Body of pancreas (tissue), 4 donors: ENCODE measurements around the gene FMOD. TPM values are rescaled to one million over a fixed set of nuclear protein-coding genes. Genes with fewer than 3 reads are reported as not detected.

ENCODE experiments used
- ATAC-seq: fragments of 150-250 bp; one replicate; pipeline ENCODE4 v1.9.1; 2016
- DNase-seq, 4 donors: peaks; one replicate each; pipeline ENCODE4 v3.0.0-alpha.2; 2019
- H3K27ac ChIP-seq, 4 donors: fragments of 200-600 bp; sonication (generic); 1 replicate in 3 of 4; 2 replicates in 1 of 4; pipeline versions ENCODE4 v1.5.1 to v1.6.1; 2016 to 2019; ENCODE audit warnings: mild to moderate bottlenecking in 1 of 4, mixed read lengths in 1 of 4, moderate library complexity in 1 of 4
- H3K27me3 ChIP-seq, 2 donors: fragments of 200-600 bp; sonication (generic); one replicate each; pipeline ENCODE4 v1.6.0; 2016; ENCODE audit warnings: mild to moderate bottlenecking in 1 of 2
- H3K36me3 ChIP-seq, 2 donors: fragments of 200-600 bp; sonication (generic); replicated peaks in 1 of 2; 2 replicates each; pipeline ENCODE4 v1.5.1; 2016; ENCODE audit warnings: low read depth in 2 of 2; ENCODE audit not compliant: insufficient read depth in 1 of 2
- H3K4me1 ChIP-seq: fragments of 200-600 bp; sonication (generic); one replicate; pipeline ENCODE4 v1.6.0; 2016
- H3K4me3 ChIP-seq, 2 donors: fragments of 200-600 bp; sonication (generic); 1 replicate in 1 of 2; 2 replicates in 1 of 2; pipeline ENCODE4 v1.5.1; 2016 to 2019
- H3K9me3 ChIP-seq, 3 donors: fragments of 200-600 bp; sonication (generic); 1 replicate in 2 of 3; 2 replicates in 1 of 3; pipeline ENCODE4 v1.5.1; 2016
- CTCF ChIP-seq, 7 experiments: fragments of 450-650 bp in 4 of 7; fragments of 200-600 bp in 3 of 7; sonication (generic) in 3 of 7; IDR thresholded peaks; one replicate each; pipeline ENCODE4 v1.5.1; 2016 to 2019; ENCODE audit warnings: antibody characterized with exemption in 7 of 7
- POLR2A ChIP-seq, 3 donors: fragments of 450-650 bp; IDR thresholded peaks; one replicate each; pipeline ENCODE4 v1.6.1; 2016; ENCODE audit warnings: antibody characterized with exemption in 3 of 3, mild to moderate bottlenecking in 2 of 3
- WGBS, 2 donors: methylation state at CpG; one replicate each; pipeline ENCODE4 v1.1.5; 2017; 5-methylcytosine and 5-hydroxymethylcytosine counted together
- intact Hi-C: fragments of 100-400 bp; cut with DNase I; formaldehyde crosslinking; loops from one replicate; pipeline ENCODE4 v1.15.1; 2023
- total RNA-seq, 2 donors: library from RNA; depleted of rRNA; stranded (reverse); fragments of >200 nt; gene quantifications; one replicate each; pipeline ENCODE4 v1.1.0, GENCODE V29; 2016

Gene FMOD
- total RNA-seq, 2 donors from 2014 or later = 14.2 to 18.7 TPM

- H3K36me3 ChIP-seq = no peaks in the 10 kb centered on the region
- 67 to 72% methylated on average over 9 of the region's 9 CpGs for WGBS, 2 donors
- H3K4me1 ChIP-seq = peaks cover 51% of the 10 kb centered on the region
- no peaks in the 10 kb centered on the region for H3K9me3 ChIP-seq
- H3K27me3 ChIP-seq = no peaks in the 10 kb centered on the region
- ATAC-seq (no peak), DNase-seq (peak in 2 of 4 donors; percentile 36 to 40)
- TF ChIP-seq POLR2A (IDR thresholded peaks at IDR 0.05) (no peak), CTCF (IDR thresholded peaks at IDR 0.05) (no peak)
- peak overlapping the region; percentile 95 to 99 (median 98) for H3K27ac ChIP-seq
- H3K4me3 ChIP-seq = no peak overlapping the region
- intact Hi-C loops = no loop called here
These were observed 46.5 kb downstream of the FMOD start for GRCh38 chr1:203304391-203304918.

- Histone ChIP-seq H3K27me3 (no peaks in the 10 kb centered on the region), H3K4me1 (peaks cover 35% of the 10 kb centered on the region), H3K36me3 (no peaks in the 10 kb centered on the region), H3K4me3 (no peak overlapping the region), H3K27ac (peak overlapping the region in 3 of 4 donors; percentile 98 to 99 (median 99)), H3K9me3 (no peaks in the 10 kb centered on the region)
- intact Hi-C loops = no loop called here
- WGBS, 2 donors = 31 to 59% methylated on average over 3 of the region's 3 CpGs
- ATAC-seq (no peak), DNase-seq (peak in 2 of 4 donors; percentile 53 to 57)
- no peak for TF ChIP-seq CTCF (IDR thresholded peaks at IDR 0.05)
These were observed 48.0 kb downstream of the FMOD start for GRCh38 chr1:203302894-203303293.

- Histone ChIP-seq H3K4me3 (no peak overlapping the region), H3K9me3 (no peaks in the 10 kb centered on the region), H3K4me1 (peaks cover 31% of the 10 kb centered on the region), H3K27me3 (no peaks in the 10 kb centered on the region), H3K27ac (peak overlapping the region in 1 of 4 donors; percentile 99), H3K36me3 (no peaks in the 10 kb centered on the region)
- DNase-seq (no peak), ATAC-seq (no peak)
- 83 to 86% methylated on average over 5 to 7 of the region's 7 CpGs for whole genome bisulfite sequencing, 2 donors
- no peak for TF ChIP-seq CTCF (IDR thresholded peaks at IDR 0.05)
- intact Hi-C loops = no loop called here
These were observed 48.5 kb downstream of the FMOD start for GRCh38 chr1:203302456-203302855.

GRCh38 chr1:203301331-203301668 lies 49.6 kb downstream of the FMOD start:
- DNase-seq (no peak), ATAC-seq (no peak)
- Histone ChIP-seq H3K36me3 (no peaks in the 10 kb centered on the region), H3K4me1 (peaks cover 26% of the 10 kb centered on the region), H3K27ac (no peak overlapping the region), H3K27me3 (no peaks in the 10 kb centered on the region), H3K9me3 (no peaks in the 10 kb centered on the region), H3K4me3 (no peak overlapping the region)
- intact Hi-C loops = no loop called here
- TF ChIP-seq POLR2A (IDR thresholded peaks at IDR 0.05) = no peak
- TF ChIP-seq CTCF (IDR thresholded peaks at IDR 0.05) = no peak
